ENCODE results near the gene RHOBTB3.

DNA sequence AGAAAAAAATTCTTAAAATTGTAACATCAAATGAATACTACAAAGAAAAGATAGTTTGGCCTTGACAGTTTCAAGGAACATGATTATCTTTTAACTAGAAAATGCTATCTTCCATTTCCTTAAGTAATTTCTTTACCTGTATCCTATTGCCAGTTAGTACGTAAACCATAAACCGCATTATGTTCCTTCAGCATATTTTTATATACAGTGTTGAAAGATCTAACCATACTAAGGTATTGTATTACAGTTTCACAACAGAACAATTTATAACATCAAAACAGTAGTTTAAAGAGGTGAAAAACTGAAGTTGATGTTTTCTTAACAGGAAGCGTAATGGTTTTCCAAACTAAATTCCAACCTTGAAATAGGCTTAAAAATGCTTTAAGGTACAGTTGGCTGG lies 46.3 kb downstream of the RHOBTB3 start:
- TF ChIP-seq, protein P1, sequence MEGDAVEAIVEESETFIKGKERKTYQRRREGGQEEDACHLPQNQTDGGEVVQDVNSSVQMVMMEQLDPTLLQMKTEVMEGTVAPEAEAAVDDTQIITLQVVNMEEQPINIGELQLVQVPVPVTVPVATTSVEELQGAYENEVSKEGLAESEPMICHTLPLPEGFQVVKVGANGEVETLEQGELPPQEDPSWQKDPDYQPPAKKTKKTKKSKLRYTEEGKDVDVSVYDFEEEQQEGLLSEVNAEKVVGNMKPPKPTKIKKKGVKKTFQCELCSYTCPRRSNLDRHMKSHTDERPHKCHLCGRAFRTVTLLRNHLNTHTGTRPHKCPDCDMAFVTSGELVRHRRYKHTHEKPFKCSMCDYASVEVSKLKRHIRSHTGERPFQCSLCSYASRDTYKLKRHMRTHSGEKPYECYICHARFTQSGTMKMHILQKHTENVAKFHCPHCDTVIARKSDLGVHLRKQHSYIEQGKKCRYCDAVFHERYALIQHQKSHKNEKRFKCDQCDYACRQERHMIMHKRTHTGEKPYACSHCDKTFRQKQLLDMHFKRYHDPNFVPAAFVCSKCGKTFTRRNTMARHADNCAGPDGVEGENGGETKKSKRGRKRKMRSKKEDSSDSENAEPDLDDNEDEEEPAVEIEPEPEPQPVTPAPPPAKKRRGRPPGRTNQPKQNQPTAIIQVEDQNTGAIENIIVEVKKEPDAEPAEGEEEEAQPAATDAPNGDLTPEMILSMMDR (IDR thresholded peaks at IDR 0.05; ENCODE audit: extremely low read depth in 1 of 2, insufficient read depth in 1 of 2, low read depth in 1 of 2, low read length in 2 of 2): no peak
- no peak for TF ChIP-seq FOS (IDR thresholded peaks at IDR 0.05; ENCODE audit: borderline replicate concordance, insufficient read depth, low read length)
- no peak for TF ChIP-seq JUN (IDR thresholded peaks at IDR 0.05; ENCODE audit: borderline replicate concordance, insufficient read depth, insufficient read length, low read depth)
- no peak for TF ChIP-seq EZH2 (IDR thresholded peaks at IDR 0.05; ENCODE audit: borderline replicate concordance, low read depth, low read length, severe bottlenecking)
- TF ChIP-seq, protein P2, sequence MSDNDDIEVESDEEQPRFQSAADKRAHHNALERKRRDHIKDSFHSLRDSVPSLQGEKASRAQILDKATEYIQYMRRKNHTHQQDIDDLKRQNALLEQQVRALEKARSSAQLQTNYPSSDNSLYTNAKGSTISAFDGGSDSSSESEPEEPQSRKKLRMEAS (IDR thresholded peaks at IDR 0.05; ENCODE audit: insufficient read depth, insufficient read length): no peak
- no peak for TF ChIP-seq POLR2A (IDR thresholded peaks at IDR 0.05; ENCODE audit: low read depth, low read length)
- TF ChIP-seq POLR2AphosphoS5 (IDR thresholded peaks at IDR 0.05; ENCODE audit: insufficient read depth, low read depth, low read length): no peak
- TF ChIP-seq MYC (IDR thresholded peaks at IDR 0.05; ENCODE audit: low read depth, low read length): no peak

All from endothelial cell of umbilical vein (primary cell).